HL-60/S4 (cell line): Measurements from ENCODE around the gene RANBP10.

Experiments used
- in situ Hi-C: fragments of 300-500 bp; cut with MboI; formaldehyde crosslinking; loops from 2 replicates; pipeline ENCODE4 v1.14.3; 2022; ENCODE audit warnings: low sequenced_read_pairs

Gene RANBP10

GRCh38 chr16:67679935-67680897 is 126.1 kb downstream of the RANBP10 start:
- in situ Hi-C loops, result no loop called here

GRCh38 chr16:67678354-67679023 is 127.9 kb downstream of the RANBP10 start:
- in situ Hi-C loops, result no loop called here

- in situ Hi-C loops, result no loop called here
Observed at GRCh38 chr16:67677712-67678111, 128.6 kb downstream of the RANBP10 start.

GRCh38 chr16:67676939-67677338 is 129.4 kb downstream of the RANBP10 start:
- in situ Hi-C loops, result no loop called here

- in situ Hi-C loops, result no loop called here
Observed at GRCh38 chr16:67676516-67676915, 129.8 kb downstream of the RANBP10 start.

- in situ Hi-C loops, result no loop called here
Observed at GRCh38 chr16:67675999-67676398, 130.4 kb downstream of the RANBP10 start.

- in situ Hi-C loops, result no loop called here
Observed at GRCh38 chr16:67675579-67675935, 130.8 kb downstream of the RANBP10 start.

GRCh38 chr16:67674851-67675578 is 131.3 kb downstream of the RANBP10 start:
- in situ Hi-C loops, result no loop called here

- in situ Hi-C loops, result no loop called here
Observed at GRCh38 chr16:67673712-67674580, 132.4 kb downstream of the RANBP10 start.
